ENCODE data around the gene OR14J1.
"Not testable (repeated sequence)": the region's sequence is repeated elsewhere in the genome, so short reads cannot be mapped to it uniquely, and the experiment has no call there.

DNA sequence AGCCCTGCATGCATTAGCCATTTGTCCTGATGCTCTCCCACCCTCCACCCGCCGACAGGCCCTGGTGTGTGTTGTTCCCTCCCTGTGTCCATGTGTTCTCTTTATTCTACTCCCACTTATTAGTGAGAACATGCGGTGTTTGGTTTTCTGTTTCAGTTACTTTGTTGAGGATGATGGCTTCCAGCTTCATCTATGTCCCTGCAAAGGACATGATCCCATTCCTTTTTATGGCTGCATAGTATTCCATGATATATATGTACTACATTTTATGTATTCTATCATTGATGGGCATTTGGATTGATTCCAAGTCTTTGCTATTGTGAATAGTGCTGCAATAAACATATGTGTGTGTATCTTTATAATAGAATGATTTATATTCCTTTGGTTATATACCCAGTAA is 47.8 kb downstream of the OR14J1 start:
- not testable (repeated sequence) for TF ChIP-seq POLR2A (IDR thresholded peaks at IDR 0.05)
- TF ChIP-seq, protein P1, sequence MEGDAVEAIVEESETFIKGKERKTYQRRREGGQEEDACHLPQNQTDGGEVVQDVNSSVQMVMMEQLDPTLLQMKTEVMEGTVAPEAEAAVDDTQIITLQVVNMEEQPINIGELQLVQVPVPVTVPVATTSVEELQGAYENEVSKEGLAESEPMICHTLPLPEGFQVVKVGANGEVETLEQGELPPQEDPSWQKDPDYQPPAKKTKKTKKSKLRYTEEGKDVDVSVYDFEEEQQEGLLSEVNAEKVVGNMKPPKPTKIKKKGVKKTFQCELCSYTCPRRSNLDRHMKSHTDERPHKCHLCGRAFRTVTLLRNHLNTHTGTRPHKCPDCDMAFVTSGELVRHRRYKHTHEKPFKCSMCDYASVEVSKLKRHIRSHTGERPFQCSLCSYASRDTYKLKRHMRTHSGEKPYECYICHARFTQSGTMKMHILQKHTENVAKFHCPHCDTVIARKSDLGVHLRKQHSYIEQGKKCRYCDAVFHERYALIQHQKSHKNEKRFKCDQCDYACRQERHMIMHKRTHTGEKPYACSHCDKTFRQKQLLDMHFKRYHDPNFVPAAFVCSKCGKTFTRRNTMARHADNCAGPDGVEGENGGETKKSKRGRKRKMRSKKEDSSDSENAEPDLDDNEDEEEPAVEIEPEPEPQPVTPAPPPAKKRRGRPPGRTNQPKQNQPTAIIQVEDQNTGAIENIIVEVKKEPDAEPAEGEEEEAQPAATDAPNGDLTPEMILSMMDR (IDR thresholded peaks at IDR 0.05): not testable (repeated sequence)

Measured in right lobe of liver (tissue), 4 donors.